A549 (cell line): ENCODE measurements around the gene TMEM219. TPM values are rescaled to one million over a fixed set of nuclear protein-coding genes. Genes with fewer than 3 reads are reported as not detected.

ENCODE experiments used
- ATAC-seq, 2 experiments: fragments of 200-7000 bp in 1 of 2; fragments of >200 bp in 1 of 2; cut with Nextera tagmentation in 1 of 2; cut with Tn5 transposase in 1 of 2; 3 replicates each; pipeline versions ENCODE4 v1.8.0 to v1.9.1; 2018 to 2020; ENCODE audit warnings: mild to moderate bottlenecking in 1 of 2, moderate library complexity in 1 of 2
- CTCF ChIA-PET: fragments of 300-600 bp; sonication (Branson Sonifier 250); formaldehyde crosslinking; extraction: SDS; loops from one replicate; lab custom pipeline; 2021; ENCODE audit warnings: antibody characterized with exemption, inconsistent platforms; lab: Yijun Ruan, JAX
- POLR2A ChIA-PET: fragments of 350-600 bp; formaldehyde crosslinking; extraction: SDS; loops from one replicate; lab custom pipeline; 2021; ENCODE audit warnings: antibody characterized with exemption, inconsistent platforms; lab: Yijun Ruan, JAX
- DNase-seq, 2 experiments: peaks; one replicate each; pipeline versions ENCODE4 v3.0.0 to v3.0.0-alpha.2; 2011 to 2016; ENCODE audit warnings: low read depth in 1 of 2, low spot score in 1 of 2
- FAIRE-seq: peaks from 2 replicates; lab custom pipeline; 2011; peaks lifted over from hg19 to GRCh38; lab: Jason Lieb, UNC
- H3K27ac ChIP-seq, 2 experiments: fragments of >200 bp; sonication (Bioruptor Twin); formaldehyde crosslinking; 3 replicates each; pipeline ENCODE4 v1.5.1; 2016 to 2017
- H3K4me1 ChIP-seq: fragments of >200 bp; sonication (Bioruptor Twin); formaldehyde crosslinking; 3 replicates; pipeline ENCODE4 v1.6.1; 2016
- H3K4me2 ChIP-seq: fragments of >200 bp; sonication (Bioruptor Twin); formaldehyde crosslinking; 3 replicates; pipeline ENCODE4 v1.6.1; 2016
- H3K4me3 ChIP-seq: fragments of >200 bp; sonication (Bioruptor Twin); formaldehyde crosslinking; 3 replicates; pipeline ENCODE4 v1.5.1; 2016
- H3K9me3 ChIP-seq: fragments of >200 bp; sonication (Bioruptor Twin); formaldehyde crosslinking; 3 replicates; pipeline ENCODE4 v1.6.1; 2016
- BCL3 ChIP-seq: fragments of >200 bp; sonication (Bioruptor Twin); formaldehyde crosslinking; IDR thresholded peaks from 3 replicates; pipeline ENCODE4 v1.6.1; 2016
- CHD4 ChIP-seq: fragments of 200-600 bp; sonication (generic); IDR thresholded peaks from 2 replicates; pipeline ENCODE4 v1.6.1; 2016; ENCODE audit warnings: antibody characterized with exemption, mild to moderate bottlenecking, borderline replicate concordance
- CTCF ChIP-seq: fragments of >200 bp; sonication (Bioruptor Twin); formaldehyde crosslinking; IDR thresholded peaks from 3 replicates; pipeline ENCODE4 v1.5.1; 2016
- EHF ChIP-seq: fragments of 250-450 bp; sonication (Bioruptor Pico); IDR thresholded peaks from 2 replicates; pipeline ENCODE4 v1.5.0; 2020; ENCODE audit warnings: mild to moderate bottlenecking
- FOSB ChIP-seq: fragments of 250-450 bp; sonication (Bioruptor Pico); IDR thresholded peaks from 2 replicates; pipeline ENCODE4 v1.5.0; 2020; ENCODE audit warnings: mild to moderate bottlenecking, moderate library complexity
- FOSL2 ChIP-seq, 2 experiments: fragments of 450-650 bp in 1 of 2; fragments of >200 bp in 1 of 2; sonication (Bioruptor Twin) in 1 of 2; formaldehyde crosslinking; IDR thresholded peaks; 2 replicates each; pipeline versions ENCODE4 v1.5.0 to v1.6.1; 2016 to 2020; ENCODE audit warnings: mild to moderate bottlenecking in 1 of 2, moderate library complexity in 1 of 2
- HDAC2 ChIP-seq: fragments of 200-600 bp; sonication (generic); IDR thresholded peaks from 2 replicates; pipeline ENCODE4 v1.6.1; 2016
- HEYL ChIP-seq: fragments of 250-450 bp; sonication (Bioruptor Pico); IDR thresholded peaks from 2 replicates; pipeline ENCODE4 v1.8.0; 2021; ENCODE audit warnings: mild to moderate bottlenecking, moderate library complexity
- HOXB13 ChIP-seq: fragments of 250-450 bp; sonication (Bioruptor Pico); IDR thresholded peaks from 2 replicates; pipeline ENCODE4 v1.5.0; 2020; ENCODE audit warnings: low read depth, mild to moderate bottlenecking, moderate library complexity
- JUN ChIP-seq, 2 experiments: fragments of >200 bp; sonication (Bioruptor Twin); formaldehyde crosslinking; IDR thresholded peaks; 2 replicates in 1 of 2; 3 replicates in 1 of 2; pipeline ENCODE4 v1.6.1; 2016 to 2017
- KDM5A ChIP-seq: fragments of 200-600 bp; sonication (generic); IDR thresholded peaks from 2 replicates; pipeline ENCODE4 v1.6.1; 2016; ENCODE audit warnings: antibody characterized with exemption, mild to moderate bottlenecking
- MAFK ChIP-seq: fragments of 450-650 bp; IDR thresholded peaks from 2 replicates; pipeline ENCODE4 v1.6.1; 2014; ENCODE audit not compliant: partially characterized antibody
- NFE2L2 ChIP-seq: fragments of 150-350 bp; conservative IDR thresholded peaks from 2 replicates; pipeline ENCODE4 v1.6.1; 2014; ENCODE audit warnings: low read length
- NR3C1 ChIP-seq: fragments of >200 bp; sonication (Bioruptor Twin); formaldehyde crosslinking; IDR thresholded peaks from 3 replicates; pipeline ENCODE4 v1.6.1; 2017
- POLR2A ChIP-seq: IDR thresholded peaks from 2 replicates; pipeline ENCODE4 v1.6.1; 2012; ENCODE audit warnings: mild to moderate bottlenecking, low read length
- POLR2AphosphoS2 ChIP-seq: conservative IDR thresholded peaks from 2 replicates; pipeline ENCODE4 v1.6.1; 2012; ENCODE audit warnings: low read length, improper control_type of control experiment, inconsistent platforms
- RAD21 ChIP-seq, 2 experiments: fragments of >200 bp in 1 of 2; sonication (Bioruptor Twin) in 1 of 2; formaldehyde crosslinking in 1 of 2; IDR thresholded peaks in 1 of 2; conservative IDR thresholded peaks in 1 of 2; 2 replicates in 1 of 2; 3 replicates in 1 of 2; pipeline ENCODE4 v1.6.1; 2012 to 2018; ENCODE audit warnings: inconsistent platforms in 1 of 2
- RCOR1 ChIP-seq: fragments of 150-350 bp; IDR thresholded peaks from 2 replicates; pipeline ENCODE4 v1.6.1; 2014; ENCODE audit warnings: antibody characterized with exemption, low read length, low read depth
- RFX5 ChIP-seq: fragments of 450-650 bp; IDR thresholded peaks from 2 replicates; pipeline ENCODE4 v1.7.1; 2014; ENCODE audit warnings: antibody characterized with exemption, mild to moderate bottlenecking, moderate library complexity
- TFCP2L1 ChIP-seq: fragments of 250-450 bp; sonication (Bioruptor Pico); IDR thresholded peaks from 2 replicates; pipeline ENCODE4 v1.5.0; 2021; ENCODE audit warnings: mild to moderate bottlenecking
- TP53 ChIP-seq: fragments of 250-450 bp; sonication (Bioruptor Pico); IDR thresholded peaks from 2 replicates; pipeline ENCODE4 v1.5.0; 2021; ENCODE audit warnings: mild to moderate bottlenecking, moderate library complexity
- USF2 ChIP-seq: fragments of 450-650 bp; IDR thresholded peaks from 2 replicates; pipeline ENCODE4 v1.6.1; 2014; ENCODE audit warnings: antibody characterized with exemption
- ZNF302 ChIP-seq: fragments of 250-450 bp; sonication (Bioruptor Pico); IDR thresholded peaks from 2 replicates; pipeline ENCODE4 v1.9.0; 2021; ENCODE audit warnings: inconsistent platforms, mild to moderate bottlenecking, moderate library complexity
- ZSCAN20 ChIP-seq: fragments of 250-450 bp; sonication (Bioruptor Pico); IDR thresholded peaks from 2 replicates; pipeline ENCODE4 v1.8.0; 2022; ENCODE audit warnings: mild to moderate bottlenecking, moderate library complexity
- WGBS: methylation state at CpG from one replicate; pipeline ENCODE4 v1.1.6; 2017; ENCODE audit errors: missing lambda C conversion rate; 5-methylcytosine and 5-hydroxymethylcytosine counted together
- polyA plus RNA-seq, 4 experiments: library from polyadenylated mRNA; depleted of rRNA in 3 of 4; stranded (reverse); fragments of >200 nt; fragmentation: RNase III in 1 of 4; extraction: RNeasy Plus Mini Kit Qiagen cat#74134 plus additional on column Dnase treatment in 1 of 4; gene quantifications; 2 replicates in 3 of 4; 3 replicates in 1 of 4; pipeline ENCODE4 v1.2.3, GENCODE V29; 2011 to 2017

The TMEM219 gene
- polyA plus RNA-seq, 2 of the 4 experiments (the other 2 are of a cell fraction), result 65.1 to 74.4 TPM

- FAIRE-seq (no peak), DNase-seq (no peak), ATAC-seq (no peak)
- no peak overlapping the region for H3K4me3 ChIP-seq
- H3K4me1 ChIP-seq, result peaks cover 6% of the 10 kb centered on the region; the same call in 2 of the 3 replicates
- no peaks in the 10 kb centered on the region for H3K9me3 ChIP-seq
- ChIA-PET CTCF (interaction anchor here (1.0 to 1.1 kb wide), 2 partner anchors 69 to 290 kb away, joined by 3 read pairs; no protein-coding TSS in a partner anchor), POLR2A (no interaction called here)
- TF ChIP-seq TFCP2L1 (CRISPR knock-in tag) (no peak), NR3C1 (no peak), EHF (CRISPR knock-in tag) (no peak), TP53 (CRISPR knock-in tag) (no peak), NFE2L2 (no peak), ZSCAN20 (CRISPR knock-in tag) (no peak), CHD4 (no peak), RFX5 (no peak), HDAC2 (no peak), POLR2A (no peak), HEYL (no peak), RCOR1 (no peak)
- 81% methylated on average over 2 of the region's 2 CpGs for WGBS
- H3K4me2 ChIP-seq, result no peak overlapping the region
- H3K27ac ChIP-seq, result no peak overlapping the region
Observed at GRCh38 chr16:29990034-29990433, 28.2 kb downstream of the TMEM219 start.

- Histone ChIP-seq H3K27ac (no peak overlapping the region), H3K4me1 (peaks cover 9% of the 10 kb centered on the region; the same call in 2 of the 3 replicates), H3K4me3 (no peak overlapping the region), H3K4me2 (no peak overlapping the region), H3K9me3 (no peaks in the 10 kb centered on the region)
- FAIRE-seq (no peak), ATAC-seq (no peak), DNase-seq (no peak)
- CTCF ChIA-PET, result interaction anchor here (1.1 to 1.9 kb wide), 2 partner anchors 41 to 47 kb away, joined by 4 read pairs; no protein-coding TSS in a partner anchor
- POLR2A ChIA-PET, result no interaction called here
- WGBS, result 95% methylated on average over 17 of the region's 35 CpGs
- TF ChIP-seq BCL3 (no peak), FOSB (no peak), USF2 (no peak), RAD21 (conservative IDR thresholded peaks at IDR 0.05 in 1 of 2, IDR thresholded peaks at IDR 0.05 in 1 of 2) (no peak)
Observed at GRCh38 chr16:29990883-29991570, 29.1 kb downstream of the TMEM219 start.

GRCh38 chr16:29991571-29991904 is 29.7 kb downstream of the TMEM219 start:
- 82% methylated on average over 5 of the region's 5 CpGs for WGBS
- CTCF ChIA-PET, result interaction anchor here (1.1 to 6.3 kb wide), 3 partner anchors 14 to 48 kb away, joined by 4 to 39 read pairs (median 4); no protein-coding TSS in a partner anchor
- Histone ChIP-seq H3K4me1 (peaks cover 9% of the 10 kb centered on the region; the same call in 2 of the 3 replicates), H3K9me3 (no peaks in the 10 kb centered on the region), H3K4me3 (no peak overlapping the region), H3K4me2 (no peak overlapping the region)
- no peak for ATAC-seq
- no peak for DNase-seq
- POLR2A ChIA-PET, result no interaction called here
- TF ChIP-seq MAFK, result no peak
- TF ChIP-seq FOSL2 (IDR thresholded peaks at IDR 0.05), result no peak
- no peak for TF ChIP-seq FOSL2 (CRISPR knock-in tag; IDR thresholded peaks at IDR 0.05)
- TF ChIP-seq CTCF, result no peak
- no peak for TF ChIP-seq JUN (IDR thresholded peaks at IDR 0.05)
- no peak for TF ChIP-seq CHD4
- TF ChIP-seq KDM5A, result no peak
- no peak for TF ChIP-seq FOSB
- TF ChIP-seq ZNF302, result no peak
- no peak for TF ChIP-seq NR3C1
- TF ChIP-seq POLR2AphosphoS2, result no peak
- no peak for TF ChIP-seq HOXB13
- TF ChIP-seq, all 56 proteins: peak for 0
- FAIRE-seq, result no peak
- no peak overlapping the region for H3K27ac ChIP-seq
